Calu3 (cell line): ENCODE results near the gene KRTAP1-3. TPM values are rescaled to one million over a fixed set of nuclear protein-coding genes. Genes with fewer than 3 reads are reported as not detected.
"Not testable (repeated sequence)": the region's sequence is repeated elsewhere in the genome, so short reads cannot be mapped to it uniquely, and the experiment has no call there.

ENCODE experiments used
- BruUV-seq: library from RNA; stranded (reverse); fragments of 400-500 nt; replicated peaks from 2 replicates; lab custom pipeline; 2021; lab: Mats Ljungman, UMichigan
- CTCF ChIA-PET: fragments of 300-600 bp; sonication (Branson Sonifier 250); formaldehyde crosslinking; loops from one replicate; lab custom pipeline; 2022; ENCODE audit warnings: antibody characterized with exemption; lab: Charles Lee
- DNase-seq: peaks from one replicate; pipeline ENCODE4 v3.0.0; 2022
- H3K27ac Mint-ChIP-seq: one replicate; pipeline ENCODE4 v1.8.0; 2022; ENCODE audit warnings: mixed read lengths; ENCODE audit not compliant: unreplicated experiment
- H3K27me3 Mint-ChIP-seq: one replicate; pipeline ENCODE4 v1.8.0; 2022; ENCODE audit warnings: mixed read lengths; ENCODE audit not compliant: unreplicated experiment
- H3K36me3 Mint-ChIP-seq: one replicate; pipeline ENCODE4 v1.8.0; 2022; ENCODE audit warnings: mild to moderate bottlenecking, moderate library complexity, mixed read lengths; ENCODE audit not compliant: insufficient read depth, unreplicated experiment
- H3K4me1 Mint-ChIP-seq: one replicate; pipeline ENCODE4 v1.8.0; 2022; ENCODE audit warnings: mild to moderate bottlenecking, low read depth, mixed read lengths; ENCODE audit not compliant: unreplicated experiment
- H3K4me3 Mint-ChIP-seq: one replicate; pipeline ENCODE4 v1.8.0; 2022; ENCODE audit warnings: mild to moderate bottlenecking, low read depth, moderate library complexity, mixed read lengths; ENCODE audit not compliant: unreplicated experiment
- H3K9me3 Mint-ChIP-seq: one replicate; pipeline ENCODE4 v1.8.0; 2022; ENCODE audit warnings: low read depth, mixed read lengths; ENCODE audit not compliant: unreplicated experiment
- CTCF ChIP-seq: fragments of 200-600 bp; IDR thresholded peaks from one replicate; pipeline ENCODE4 v1.8.0; 2022; ENCODE audit warnings: antibody characterized with exemption; ENCODE audit not compliant: unreplicated experiment
- intact Hi-C: fragments of 100-400 bp; cut with micrococcal nuclease; formaldehyde crosslinking; loops from one replicate; pipeline ENCODE4 v1.10.0; 2022; ENCODE audit not compliant: unreplicated experiment
- total RNA-seq: library from RNA; stranded (reverse); gene quantifications from 2 replicates; pipeline ENCODE4 v1.2.3, GENCODE V29; 2022

KRTAP1-3 gene
- total RNA-seq, 1 experiment from 2014 or later = not detected

GRCh38 chr17:41001795-41002194, 32.9 kb downstream of the KRTAP1-3 start:
- intact Hi-C loops = loop anchor here (5.0 kb wide), 1 partner anchor 41 kb away; the partner anchor contains the start of gene KRTAP1-1
- no peak for DNase-seq
- H3K27me3 Mint-ChIP-seq = no peaks in the 10 kb centered on the region
- no TSS peak for BruUV-seq
- H3K9me3 Mint-ChIP-seq = no peaks in the 10 kb centered on the region
- peaks cover 30% of the 10 kb centered on the region for H3K4me1 Mint-ChIP-seq
- H3K36me3 Mint-ChIP-seq = no peaks in the 10 kb centered on the region
- no peak overlapping the region for H3K4me3 Mint-ChIP-seq
- CTCF ChIA-PET = interaction anchor here (0.5 to 0.6 kb wide), 2 partner anchors 700 to 1164 kb away, joined by 3 to 4 read pairs; no protein-coding TSS in a partner anchor
- H3K27ac Mint-ChIP-seq = no peak overlapping the region
- TF ChIP-seq CTCF = no peak

- H3K4me3 Mint-ChIP-seq, BruUV-seq, H3K36me3 Mint-ChIP-seq, H3K27me3 Mint-ChIP-seq, H3K27ac Mint-ChIP-seq, H3K9me3 Mint-ChIP-seq, intact Hi-C loops, DNase-seq: not testable (repeated sequence)
- H3K4me1 Mint-ChIP-seq = peaks cover 30% of the 10 kb centered on the region
- CTCF ChIA-PET = interaction anchor here (1.1 kb wide), 1 partner anchor 181 kb away, joined by 3 read pairs; no protein-coding TSS in a partner anchor
Measured at GRCh38 chr17:40999563-40999962, 35.1 kb downstream of the KRTAP1-3 start, which contains the start of gene KRTAP3-2. Gene KRTAP3-2 (minus strand): TSS chr17:40999906. CDS start chr17:40999853, 53 bp downstream.

GRCh38 chr17:40997361-40997760, 37.3 kb downstream of the KRTAP1-3 start:
- BruUV-seq = no TSS peak
- H3K36me3 Mint-ChIP-seq = no peaks in the 10 kb centered on the region
- H3K27me3 Mint-ChIP-seq = no peaks in the 10 kb centered on the region
- intact Hi-C loops = no loop called here
- no peak overlapping the region for H3K4me3 Mint-ChIP-seq
- peaks cover 16% of the 10 kb centered on the region for H3K4me1 Mint-ChIP-seq
- CTCF ChIA-PET = interaction anchor here (1.1 to 2.2 kb wide), 3 partner anchors 12 to 29 kb away, joined by 3 to 5 read pairs (median 4); partner anchors contain the start of gene KRTAP3-1
- peaks cover 2% of the 10 kb centered on the region for H3K9me3 Mint-ChIP-seq
- DNase-seq = no peak
- H3K27ac Mint-ChIP-seq = no peak overlapping the region
- no peak for TF ChIP-seq CTCF

GRCh38 chr17:40996829-40997228, 37.8 kb downstream of the KRTAP1-3 start:
- no peak for TF ChIP-seq CTCF
- Mint-ChIP-seq H3K27me3 (no peaks in the 10 kb centered on the region), H3K9me3 (peaks cover 2% of the 10 kb centered on the region), H3K4me3 (no peak overlapping the region), H3K36me3 (no peaks in the 10 kb centered on the region), H3K27ac (no peak overlapping the region), H3K4me1 (peaks cover 16% of the 10 kb centered on the region)
- no TSS peak for BruUV-seq
- CTCF ChIA-PET = interaction anchor here (0.5 to 2.2 kb wide), 7 partner anchors 13 to 1769 kb away, joined by 3 to 5 read pairs (median 4); partner anchors contain the start of gene KRTAP3-1
- intact Hi-C loops = no loop called here
- no peak for DNase-seq

GRCh38 chr17:40995116-40995515, 39.6 kb downstream of the KRTAP1-3 start:
- H3K27ac Mint-ChIP-seq = no peak overlapping the region
- intact Hi-C loops = no loop called here

More at GRCh38 chr17:40995116-40995515, 39.6 kb downstream of the KRTAP1-3 start:
- TF ChIP-seq CTCF = no peak
- H3K9me3 Mint-ChIP-seq = peaks cover 5% of the 10 kb centered on the region
- CTCF ChIA-PET = interaction anchor here (1.0 to 1.3 kb wide), 5 partner anchors 10 to 423 kb away, joined by 3 to 4 read pairs (median 3); partner anchors contain the start of gene KRT23
- H3K27me3 Mint-ChIP-seq = no peaks in the 10 kb centered on the region
- no peak overlapping the region for H3K4me3 Mint-ChIP-seq
- no peak for DNase-seq
- BruUV-seq = no TSS peak
- no peaks in the 10 kb centered on the region for H3K36me3 Mint-ChIP-seq
- H3K4me1 Mint-ChIP-seq = peaks cover 12% of the 10 kb centered on the region
